Measurements from ENCODE around the gene IFT74.

IFT74 gene

GRCh38 chr9:26945591-26945990, 10.6 kb upstream of the IFT74 start:
- Histone ChIP-seq H3K36me3 (peaks cover 36% of the 10 kb centered on the region), H3K4me2 (peak overlapping the region; percentile 89), H3K9ac (peak overlapping the region; percentile 98), H4K20me1 (peaks cover 53% of the 10 kb centered on the region), H3K4me3 (peak overlapping the region; percentile 93), H3K27me3 (no peaks in the 10 kb centered on the region), H3K27ac (peak overlapping the region; percentile 99), H3K9me3 (no peaks in the 10 kb centered on the region; the same call in 1 of the 2 replicates), H3K4me1 (peaks cover 26% of the 10 kb centered on the region)
- TF ChIP-seq Cebpa-rat (IDR thresholded peaks at IDR 0.05), result no peak

GRCh38 chr9:26946753-26947727, 9.2 kb upstream of the IFT74 start, which contains the start of gene PLAA:
TSS of gene PLAA (minus strand) at chr9:26947242. CDS start at chr9:26947045, 197 bp downstream.
- peak within 1 kb of the TSS; percentile 98 for H3K9ac ChIP-seq
- no peaks in the 10 kb centered on the region for H3K27me3 ChIP-seq
- H4K20me1 ChIP-seq, result peaks cover 39% of the 10 kb centered on the region
- H3K9me3 ChIP-seq, result no peaks in the 10 kb centered on the region; the same call in 1 of the 2 replicates
- peak within 1 kb of the TSS; percentile 99 for H3K27ac ChIP-seq
- TF ChIP-seq Cebpa-rat (IDR thresholded peaks at IDR 0.05), result no peak
- H3K36me3 ChIP-seq, result peaks cover 27% of the 10 kb centered on the region
- H3K4me3 ChIP-seq, result peak within 1 kb of the TSS; percentile 93
- H3K4me2 ChIP-seq, result peak within 1 kb of the TSS; percentile 89
- peaks cover 26% of the 10 kb centered on the region for H3K4me1 ChIP-seq

- Histone ChIP-seq H3K4me3 (peak overlapping the region; percentile 93), H3K27ac (peak overlapping the region; percentile 99; the same call in 1 of the 2 replicates), H3K4me2 (peak overlapping the region; percentile 82), H3K27me3 (no peaks in the 10 kb centered on the region), H3K36me3 (peaks cover 21% of the 10 kb centered on the region), H3K4me1 (peaks cover 26% of the 10 kb centered on the region), H4K20me1 (peaks cover 32% of the 10 kb centered on the region), H3K9ac (peak overlapping the region; percentile 98), H3K9me3 (no peaks in the 10 kb centered on the region; the same call in 1 of the 2 replicates)
- TF ChIP-seq Cebpa-rat (IDR thresholded peaks at IDR 0.05), result no peak
These were observed 8.5 kb upstream of the IFT74 start for GRCh38 chr9:26947736-26948135.

DNA sequence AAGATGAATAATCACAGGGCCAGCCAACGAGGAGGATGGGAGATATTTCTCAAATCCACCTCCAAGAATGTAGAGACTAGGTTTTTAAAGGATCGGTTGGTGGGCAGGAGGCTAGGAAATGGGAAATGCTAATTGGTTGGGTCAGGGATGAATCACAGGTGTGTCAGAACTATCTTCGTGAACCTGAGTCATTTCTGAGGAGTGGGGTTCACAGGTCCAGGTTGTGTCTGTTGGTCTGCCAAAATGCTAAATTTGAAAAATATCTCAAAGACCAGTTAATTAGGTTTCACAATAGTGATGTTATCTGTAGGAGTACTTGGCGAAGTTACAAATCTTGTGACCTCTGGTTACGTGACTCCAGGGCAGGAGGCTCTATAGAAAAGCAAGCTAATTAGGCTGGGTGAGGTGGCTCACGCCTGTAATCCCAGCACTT, 6.6 kb upstream of the IFT74 start:
- no peak for TF ChIP-seq Cebpa-rat (IDR thresholded peaks at IDR 0.05)
- no peak overlapping the region for H3K4me2 ChIP-seq

DNA sequence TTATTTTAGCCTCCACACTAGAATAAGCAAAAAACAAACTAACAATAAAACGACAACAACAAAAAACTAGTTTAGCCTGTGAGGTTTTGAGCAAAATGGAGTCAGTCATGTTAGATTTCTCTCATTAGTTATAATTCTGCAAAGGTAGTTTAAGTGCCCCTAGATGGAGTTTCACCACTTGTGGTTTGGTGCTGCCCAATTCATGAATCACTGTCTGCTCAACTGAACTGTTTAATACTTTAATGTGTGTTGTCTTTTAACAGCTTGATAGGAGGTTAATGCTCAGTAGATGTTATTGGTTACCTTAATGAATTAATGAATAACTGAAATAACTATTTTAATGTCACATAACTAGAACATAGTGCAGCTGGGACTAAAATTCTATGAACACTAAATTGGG, 5.7 kb upstream of the IFT74 start:
- H4K20me1 ChIP-seq, result peaks cover 5% of the 10 kb centered on the region; the same call in 1 of the 2 replicates
- peaks cover 15% of the 10 kb centered on the region for H3K27me3 ChIP-seq
- H3K9me3 ChIP-seq, result peaks cover 4% of the 10 kb centered on the region; the same call in 1 of the 2 replicates
- H3K27ac ChIP-seq, result no peak overlapping the region
- H3K9ac ChIP-seq, result no peak overlapping the region
- no peak overlapping the region for H3K4me2 ChIP-seq
- H3K4me1 ChIP-seq, result peaks cover 12% of the 10 kb centered on the region
- H3K4me3 ChIP-seq, result no peak overlapping the region
- no peaks in the 10 kb centered on the region for H3K36me3 ChIP-seq
- no peak for TF ChIP-seq Cebpa-rat (IDR thresholded peaks at IDR 0.05)

More for the DNA sequence above, 6.6 kb upstream of the IFT74 start:
- Histone ChIP-seq H3K4me1 (peaks cover 21% of the 10 kb centered on the region), H3K9ac (no peak overlapping the region), H3K27ac (no peak overlapping the region), H4K20me1 (peaks cover 14% of the 10 kb centered on the region; the same call in 1 of the 2 replicates), H3K27me3 (peaks cover 6% of the 10 kb centered on the region; the same call in 1 of the 2 replicates), H3K36me3 (peaks cover 2% of the 10 kb centered on the region; the same call in 1 of the 2 replicates), H3K4me3 (no peak overlapping the region), H3K9me3 (no peaks in the 10 kb centered on the region)

GRCh38 chr9:26951794-26952193, 4.4 kb upstream of the IFT74 start:
- H3K27me3 ChIP-seq, result peaks cover 27% of the 10 kb centered on the region
- no peaks in the 10 kb centered on the region for H4K20me1 ChIP-seq
- no peak overlapping the region for H3K27ac ChIP-seq
- H3K36me3 ChIP-seq, result no peaks in the 10 kb centered on the region
- H3K4me3 ChIP-seq, result no peak overlapping the region
- H3K9me3 ChIP-seq, result peaks cover 17% of the 10 kb centered on the region
- no peak overlapping the region for H3K9ac ChIP-seq
- peaks cover 5% of the 10 kb centered on the region; the same call in 1 of the 2 replicates for H3K4me1 ChIP-seq
- H3K4me2 ChIP-seq, result no peak overlapping the region
- no peak for TF ChIP-seq Cebpa-rat (IDR thresholded peaks at IDR 0.05)

DNA sequence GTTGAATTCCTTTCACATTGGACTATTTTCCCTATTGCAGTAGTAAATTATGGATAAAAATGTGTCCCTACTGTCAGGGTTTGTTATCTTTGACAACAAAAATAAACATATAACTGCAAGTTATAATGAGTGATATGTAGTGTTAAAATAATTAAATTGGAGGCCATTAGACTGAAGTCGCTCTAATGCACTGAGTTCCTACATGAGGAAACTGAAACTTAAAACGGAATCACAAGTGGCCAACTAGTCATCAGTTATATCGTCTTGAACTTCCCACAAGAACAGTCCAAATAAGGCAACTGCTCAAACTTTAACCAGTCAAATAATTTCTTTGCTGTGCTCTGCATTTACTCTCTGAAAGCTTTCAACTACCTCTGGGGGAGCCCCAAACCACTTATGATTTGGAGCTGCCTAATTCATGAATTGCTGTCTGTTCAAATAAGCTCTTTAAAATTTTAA, 2.1 kb upstream of the IFT74 start:
- H4K20me1 ChIP-seq, result no peaks in the 10 kb centered on the region
- H3K9me3 ChIP-seq, result peaks cover 19% of the 10 kb centered on the region
- no peaks in the 10 kb centered on the region for H3K36me3 ChIP-seq
- peaks cover 41% of the 10 kb centered on the region for H3K27me3 ChIP-seq
- no peak overlapping the region for H3K4me3 ChIP-seq
- no peak overlapping the region for H3K9ac ChIP-seq
- no peaks in the 10 kb centered on the region for H3K4me1 ChIP-seq
- TF ChIP-seq Cebpa-rat (IDR thresholded peaks at IDR 0.05), result no peak
- H3K4me2 ChIP-seq, result no peak overlapping the region
- H3K27ac ChIP-seq, result no peak overlapping the region

DNA sequence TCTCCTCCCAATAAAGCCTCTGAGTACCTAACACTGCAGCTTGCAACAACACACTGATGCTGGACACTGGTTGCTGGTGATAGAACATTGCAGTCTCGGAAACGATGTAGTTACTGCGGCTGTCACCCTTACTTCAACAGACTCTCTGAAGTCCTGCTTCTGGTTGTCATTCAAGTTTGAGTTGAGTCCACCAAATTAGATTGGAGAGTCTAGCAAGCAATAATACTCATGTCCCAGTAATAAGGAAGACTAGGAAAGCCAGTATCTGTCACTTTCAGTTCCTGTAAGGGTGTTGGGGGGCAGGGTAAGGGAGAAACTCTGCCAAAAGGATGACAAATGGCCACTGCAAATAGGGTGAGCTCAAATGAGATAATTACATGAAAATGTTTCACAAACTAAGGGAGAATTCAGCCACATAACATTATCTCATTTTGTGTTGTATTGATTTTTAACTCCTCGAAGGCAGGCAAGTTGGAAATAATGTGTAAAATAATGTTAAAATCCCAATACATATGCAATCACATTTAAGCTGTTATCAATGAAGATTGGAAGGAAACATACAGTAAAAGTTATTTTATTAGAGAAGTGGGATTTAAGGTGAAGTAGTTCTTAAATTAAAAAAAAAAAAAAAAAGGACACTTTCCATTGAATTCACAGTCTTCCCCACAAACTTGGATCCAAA, 849 bp upstream of the IFT74 start:
- Histone ChIP-seq H3K27me3 (peaks cover 41% of the 10 kb centered on the region), H3K4me2 (no peak overlapping the region), H4K20me1 (no peaks in the 10 kb centered on the region), H3K36me3 (no peaks in the 10 kb centered on the region), H3K9ac (no peak overlapping the region), H3K27ac (no peak overlapping the region), H3K4me1 (no peaks in the 10 kb centered on the region), H3K9me3 (peaks cover 19% of the 10 kb centered on the region), H3K4me3 (no peak overlapping the region)
- no peak for TF ChIP-seq Cebpa-rat (IDR thresholded peaks at IDR 0.05)

DNA sequence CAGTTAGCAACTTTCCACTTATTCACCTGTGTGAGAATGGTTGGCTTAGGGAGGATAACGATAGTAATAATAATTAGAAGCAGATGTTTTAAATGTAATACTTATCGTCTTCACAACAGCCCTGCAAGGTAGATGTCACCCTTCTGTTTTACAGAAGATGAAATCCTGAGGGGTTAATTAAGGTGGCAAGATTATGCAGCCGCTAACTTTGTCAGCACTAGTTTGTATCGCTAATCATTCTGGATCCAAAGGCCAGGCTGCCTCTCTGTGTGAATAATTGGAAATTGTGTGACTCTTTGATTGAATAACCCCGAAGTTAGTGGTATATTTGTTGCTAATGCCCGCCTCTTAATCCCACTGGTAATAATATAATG, 635 bp downstream of the IFT74 start:
- Histone ChIP-seq H3K27ac (no peak overlapping the region), H3K4me2 (no peak overlapping the region), H3K27me3 (peaks cover 41% of the 10 kb centered on the region), H3K4me3 (no peak overlapping the region; the same call in 1 of the 2 replicates), H3K9me3 (peaks cover 19% of the 10 kb centered on the region), H4K20me1 (no peaks in the 10 kb centered on the region), H3K4me1 (no peaks in the 10 kb centered on the region), H3K36me3 (no peaks in the 10 kb centered on the region), H3K9ac (no peak overlapping the region)
- no peak for TF ChIP-seq Cebpa-rat (IDR thresholded peaks at IDR 0.05)
